HepG2 (cell line): Measurements from ENCODE around the gene STIM1. TPM values are rescaled to one million over a fixed set of nuclear protein-coding genes. Genes with fewer than 3 reads are reported as not detected.

ENCODE experiments used
- ATAC-seq: fragments of 200-7000 bp; cut with Tn5 transposase; 3 replicates; pipeline ENCODE4 v1.9.1; 2020; ENCODE audit warnings: mild to moderate bottlenecking, moderate library complexity
- BruUV-seq: library from RNA; stranded (reverse); fragments of 400-500 nt; replicated peaks from 2 replicates; lab custom pipeline; 2021; lab: Mats Ljungman, UMichigan
- CTCF ChIA-PET: fragments of 300-600 bp; formaldehyde crosslinking; extraction: SDS; loops from one replicate; lab custom pipeline; 2021; ENCODE audit warnings: low total read pairs, inconsistent platforms, low intra/inter-chr PET ratio; lab: Yijun Ruan, JAX
- POLR2A ChIA-PET: fragments of 350-600 bp; sonication (Branson Sonifier 250); formaldehyde crosslinking; loops from one replicate; lab custom pipeline; 2020; ENCODE audit warnings: antibody characterized with exemption, inconsistent platforms; lab: Yijun Ruan, JAX
- DNase-seq: peaks from one replicate; pipeline ENCODE4 v3.0.0-alpha.2; 2015; ENCODE audit warnings: low spot score
- FAIRE-seq: peaks from 3 replicates; lab custom pipeline; 2011; peaks lifted over from hg19 to GRCh38; lab: Jason Lieb, UNC
- H2AFZ ChIP-seq: one replicate; pipeline ENCODE4 v1.6.1; 2011; ENCODE audit warnings: low read length, inconsistent platforms
- H3K27ac ChIP-seq: fragments of 300-600 bp; 3 replicates; pipeline ENCODE4 v1.8.0; 2011; ENCODE audit warnings: mixed run types, mild to moderate bottlenecking, mixed read lengths, low read length, inconsistent platforms; ENCODE audit not compliant: insufficient read depth; ENCODE audit errors: extremely low read length
- H3K27me3 ChIP-seq, 2 experiments: fragments of 200-600 bp in 1 of 2; 2 replicates in 1 of 2; 3 replicates in 1 of 2; pipeline versions ENCODE4 v1.6.0 to v1.8.0; 2011; ENCODE audit warnings: low read length in 2 of 2, mild to moderate bottlenecking in 2 of 2, moderate library complexity in 2 of 2, inconsistent platforms in 1 of 2; ENCODE audit not compliant: insufficient read depth in 2 of 2, control insufficient read depth in 1 of 2
- H3K36me3 ChIP-seq, 2 experiments: fragments of 200-600 bp in 1 of 2; replicated peaks in 1 of 2; 2 replicates in 1 of 2; 3 replicates in 1 of 2; pipeline versions ENCODE4 v1.5.1 to v1.8.0; 2011; ENCODE audit warnings: low read length in 2 of 2, inconsistent platforms in 1 of 2; ENCODE audit not compliant: insufficient read depth in 2 of 2, control insufficient read depth in 1 of 2
- H3K4me1 ChIP-seq: 2 replicates; pipeline ENCODE4 v1.5.1; 2012; ENCODE audit warnings: low read length, inconsistent platforms; ENCODE audit not compliant: insufficient read depth
- H3K4me2 ChIP-seq: 2 replicates; pipeline ENCODE4 v1.6.0; 2011; ENCODE audit warnings: low read depth, low read length, inconsistent platforms
- H3K4me3 ChIP-seq, 3 experiments: fragments of 200-600 bp in 1 of 3; sonication (generic), shearing (Covaris generic) in 1 of 3; replicated peaks in 1 of 3; 2 replicates each; pipeline ENCODE4 v1.5.1; 2011 to 2016; ENCODE audit warnings: low read length in 3 of 3, inconsistent platforms in 2 of 3, low read depth in 2 of 3, mild to moderate bottlenecking in 2 of 3, control low read depth in 1 of 3, mixed read lengths in 1 of 3; ENCODE audit not compliant: insufficient read depth in 1 of 3
- H3K79me2 ChIP-seq: one replicate; pipeline ENCODE4 v1.6.1; 2011; ENCODE audit warnings: low read length, inconsistent platforms; ENCODE audit not compliant: insufficient read depth
- H3K9ac ChIP-seq: 2 replicates; pipeline ENCODE4 v1.6.0; 2011; ENCODE audit warnings: mild to moderate bottlenecking, low read depth, low read length, inconsistent platforms; ENCODE audit not compliant: insufficient read depth
- H3K9me3 ChIP-seq: 2 replicates; pipeline ENCODE4 v1.5.1; 2012; ENCODE audit warnings: mild to moderate bottlenecking, low read length
- H4K20me1 ChIP-seq: 2 replicates; pipeline ENCODE4 v1.6.0; 2011; ENCODE audit warnings: inconsistent platforms, mild to moderate bottlenecking, low read length, moderate library complexity; ENCODE audit not compliant: insufficient read depth
- ATF1 ChIP-seq: IDR thresholded peaks from 2 replicates; pipeline ENCODE4 v1.6.1; 2016; ENCODE audit warnings: mild to moderate bottlenecking, control low read depth
- HIVEP1 ChIP-seq: sonication (generic); formaldehyde crosslinking; IDR thresholded peaks from 2 replicates; pipeline ENCODE4 v1.4.0; 2020; ENCODE audit warnings: mild to moderate bottlenecking, missing genetic modification reagents
- SATB2 ChIP-seq: sonication (generic); formaldehyde crosslinking; IDR thresholded peaks from 2 replicates; pipeline ENCODE4 v1.5.0; 2020; ENCODE audit warnings: missing genetic modification reagents
- ZFP36 ChIP-seq: fragments of 150-350 bp; IDR thresholded peaks from 2 replicates; pipeline ENCODE4 v1.6.1; 2018; ENCODE audit warnings: borderline replicate concordance, low read length, low read depth; ENCODE audit not compliant: partially characterized antibody
- WGBS: methylation state at CpG from one replicate; pipeline ENCODE4 v1.1.6; 2017; ENCODE audit warnings: low lambda C conversion rate; 5-methylcytosine and 5-hydroxymethylcytosine counted together
- in situ Hi-C: cut with HindIII; loops from 2 replicates; pipeline ENCODE4 v1.10.0; 2017; ENCODE audit warnings: low pct_unique_long_range_greater_than_20kb; ENCODE audit not compliant: extremely low pct_ligation_motif_present
- intact Hi-C: fragments of 100-400 bp; cut with micrococcal nuclease; formaldehyde crosslinking; loops from one replicate; pipeline ENCODE4 v1.10.0; 2022; ENCODE audit not compliant: unreplicated experiment
- polyA plus RNA-seq, 8 experiments: library from polyadenylated mRNA; depleted of rRNA in 3 of 8; stranded (reverse) in 7 of 8; unstranded in 1 of 8; fragments of >200 nt; fragmentation: Illumina TruSeq in 4 of 8; extraction: Trizol in 4 of 8; gene quantifications; 2 replicates each; pipeline versions ENCODE4 v1.2.1 to v1.2.3, GENCODE V29; 2011 to 2016; ENCODE audit warnings: low read depth in 4 of 8, missing spikeins in 1 of 8, mixed read lengths in 1 of 8; ENCODE audit not compliant: insufficient read depth in 1 of 8
- total RNA-seq, 5 experiments: library from RNA; depleted of rRNA; stranded (reverse); fragments of >200 nt; fragmentation: Illumina TruSeq; extraction: Trizol; gene quantifications; 2 replicates each; pipeline ENCODE4 v1.2.3, GENCODE V29; 2016; ENCODE audit warnings: low read depth in 1 of 5
- TF ChIP-seq, protein P1 (sequence below): sonication (generic); formaldehyde crosslinking; IDR thresholded peaks from 2 replicates; pipeline ENCODE4 v1.4.0; 2020; ENCODE audit warnings: missing genetic modification reagents, borderline replicate concordance
- TF ChIP-seq, protein P2 (sequence below): sonication (generic); formaldehyde crosslinking; IDR thresholded peaks from 2 replicates; pipeline ENCODE4 v1.4.0; 2020; ENCODE audit warnings: mild to moderate bottlenecking, missing genetic modification reagents, borderline replicate concordance
- TF ChIP-seq, protein P3 (sequence below): sonication (generic); formaldehyde crosslinking; IDR thresholded peaks from 2 replicates; pipeline ENCODE4 v1.4.0; 2020; ENCODE audit warnings: missing genetic modification reagents

The STIM1 gene
- total and polyA plus RNA-seq, 2 of the 13 experiments (the other 11 are each of a cell fraction or from before 2014, with no cell fraction given): 19.2 to 28.5 TPM

DNA sequence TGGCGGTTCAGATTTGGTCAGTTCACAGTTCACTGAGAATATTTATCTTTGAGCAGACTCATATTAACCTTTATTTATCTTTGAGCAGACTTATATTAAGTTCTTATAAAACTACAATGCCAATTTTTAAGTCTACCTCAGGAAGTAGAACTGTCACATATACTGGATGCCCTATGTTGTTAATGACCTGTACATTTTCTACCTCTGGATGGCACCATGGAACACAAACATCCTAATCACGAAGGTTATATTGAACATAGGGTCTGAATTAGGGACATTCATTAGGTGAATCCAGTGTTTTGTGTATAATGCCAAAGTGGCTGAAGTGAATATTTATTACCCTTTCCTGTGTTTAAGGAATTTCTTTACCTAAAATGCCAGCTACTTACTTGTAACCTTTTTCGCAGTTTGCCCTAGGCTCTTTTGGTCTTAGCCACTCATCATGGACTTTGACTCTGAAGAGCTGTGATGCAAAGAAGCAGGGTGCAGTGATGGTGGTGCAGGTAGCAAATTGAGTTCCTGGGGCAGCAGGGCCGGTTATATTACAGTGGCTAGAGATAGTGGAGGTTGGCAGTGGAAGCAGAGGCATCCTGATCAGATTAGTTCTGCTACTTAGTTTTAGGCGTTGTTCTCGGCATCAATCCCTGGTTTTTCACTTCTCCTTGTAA is 71.8 kb downstream of the STIM1 start (continued):
- TF ChIP-seq, protein P1, sequence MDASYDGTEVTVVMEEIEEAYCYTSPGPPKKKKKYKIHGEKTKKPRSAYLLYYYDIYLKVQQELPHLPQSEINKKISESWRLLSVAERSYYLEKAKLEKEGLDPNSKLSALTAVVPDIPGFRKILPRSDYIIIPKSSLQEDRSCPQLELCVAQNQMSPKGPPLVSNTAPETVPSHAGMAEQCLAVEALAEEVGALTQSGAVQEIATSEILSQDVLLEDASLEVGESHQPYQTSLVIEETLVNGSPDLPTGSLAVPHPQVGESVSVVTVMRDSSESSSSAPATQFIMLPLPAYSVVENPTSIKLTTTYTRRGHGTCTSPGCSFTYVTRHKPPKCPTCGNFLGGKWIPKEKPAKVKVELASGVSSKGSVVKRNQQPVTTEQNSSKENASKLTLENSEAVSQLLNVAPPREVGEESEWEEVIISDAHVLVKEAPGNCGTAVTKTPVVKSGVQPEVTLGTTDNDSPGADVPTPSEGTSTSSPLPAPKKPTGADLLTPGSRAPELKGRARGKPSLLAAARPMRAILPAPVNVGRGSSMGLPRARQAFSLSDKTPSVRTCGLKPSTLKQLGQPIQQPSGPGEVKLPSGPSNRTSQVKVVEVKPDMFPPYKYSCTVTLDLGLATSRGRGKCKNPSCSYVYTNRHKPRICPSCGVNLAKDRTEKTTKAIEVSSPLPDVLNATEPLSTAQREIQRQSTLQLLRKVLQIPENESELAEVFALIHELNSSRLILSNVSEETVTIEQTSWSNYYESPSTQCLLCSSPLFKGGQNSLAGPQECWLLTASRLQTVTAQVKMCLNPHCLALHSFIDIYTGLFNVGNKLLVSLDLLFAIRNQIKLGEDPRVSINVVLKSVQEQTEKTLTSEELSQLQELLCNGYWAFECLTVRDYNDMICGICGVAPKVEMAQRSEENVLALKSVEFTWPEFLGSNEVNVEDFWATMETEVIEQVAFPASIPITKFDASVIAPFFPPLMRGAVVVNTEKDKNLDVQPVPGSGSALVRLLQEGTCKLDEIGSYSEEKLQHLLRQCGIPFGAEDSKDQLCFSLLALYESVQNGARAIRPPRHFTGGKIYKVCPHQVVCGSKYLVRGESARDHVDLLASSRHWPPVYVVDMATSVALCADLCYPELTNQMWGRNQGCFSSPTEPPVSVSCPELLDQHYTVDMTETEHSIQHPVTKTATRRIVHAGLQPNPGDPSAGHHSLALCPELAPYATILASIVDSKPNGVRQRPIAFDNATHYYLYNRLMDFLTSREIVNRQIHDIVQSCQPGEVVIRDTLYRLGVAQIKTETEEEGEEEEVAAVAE (CRISPR knock-in tag): no peak

DNA sequence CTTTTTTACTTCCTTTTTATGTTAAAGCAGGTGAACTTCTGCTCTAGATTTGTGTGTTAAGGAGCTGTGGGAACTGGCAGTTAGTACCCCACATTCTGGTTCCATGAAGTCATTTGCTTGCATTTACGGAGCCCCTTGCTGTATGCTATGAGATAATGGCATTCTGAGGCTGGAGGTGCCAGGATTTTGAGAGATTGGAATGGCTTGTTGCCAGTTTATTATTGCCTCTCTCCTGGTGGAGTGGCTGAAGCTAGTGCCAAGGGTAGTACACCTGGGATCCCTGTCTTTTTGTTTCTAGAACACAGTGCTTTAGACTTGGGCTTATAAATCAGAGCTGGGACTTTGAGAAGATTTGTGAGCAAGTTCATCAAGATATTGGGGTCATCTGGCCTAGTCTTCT is 73.8 kb downstream of the STIM1 start:
- TF ChIP-seq ZFP36 (no peak), ATF1 (CRISPR knock-in tag) (no peak), SATB2 (no peak), HIVEP1 (CRISPR knock-in tag) (no peak)
- TF ChIP-seq, protein P2, sequence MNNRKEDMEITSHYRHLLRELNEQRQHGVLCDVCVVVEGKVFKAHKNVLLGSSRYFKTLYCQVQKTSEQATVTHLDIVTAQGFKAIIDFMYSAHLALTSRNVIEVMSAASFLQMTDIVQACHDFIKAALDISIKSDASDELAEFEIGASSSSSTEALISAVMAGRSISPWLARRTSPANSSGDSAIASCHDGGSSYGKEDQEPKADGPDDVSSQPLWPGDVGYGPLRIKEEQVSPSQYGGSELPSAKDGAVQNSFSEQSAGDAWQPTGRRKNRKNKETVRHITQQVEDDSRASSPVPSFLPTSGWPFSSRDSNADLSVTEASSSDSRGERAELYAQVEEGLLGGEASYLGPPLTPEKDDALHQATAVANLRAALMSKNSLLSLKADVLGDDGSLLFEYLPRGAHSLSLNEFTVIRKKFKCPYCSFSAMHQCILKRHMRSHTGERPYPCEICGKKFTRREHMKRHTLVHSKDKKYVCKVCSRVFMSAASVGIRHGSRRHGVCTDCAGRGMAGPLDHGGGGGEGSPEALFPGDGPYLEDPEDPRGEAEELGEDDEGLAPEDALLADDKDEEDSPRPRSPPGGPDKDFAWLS (CRISPR knock-in tag): no peak
- TF ChIP-seq, protein P3, sequence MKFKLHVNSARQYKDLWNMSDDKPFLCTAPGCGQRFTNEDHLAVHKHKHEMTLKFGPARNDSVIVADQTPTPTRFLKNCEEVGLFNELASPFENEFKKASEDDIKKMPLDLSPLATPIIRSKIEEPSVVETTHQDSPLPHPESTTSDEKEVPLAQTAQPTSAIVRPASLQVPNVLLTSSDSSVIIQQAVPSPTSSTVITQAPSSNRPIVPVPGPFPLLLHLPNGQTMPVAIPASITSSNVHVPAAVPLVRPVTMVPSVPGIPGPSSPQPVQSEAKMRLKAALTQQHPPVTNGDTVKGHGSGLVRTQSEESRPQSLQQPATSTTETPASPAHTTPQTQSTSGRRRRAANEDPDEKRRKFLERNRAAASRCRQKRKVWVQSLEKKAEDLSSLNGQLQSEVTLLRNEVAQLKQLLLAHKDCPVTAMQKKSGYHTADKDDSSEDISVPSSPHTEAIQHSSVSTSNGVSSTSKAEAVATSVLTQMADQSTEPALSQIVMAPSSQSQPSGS (CRISPR knock-in tag): no peak
- TF ChIP-seq, all 625 proteins: peak for 0
- no peak overlapping the region for H3K9ac ChIP-seq
- H3K27me3 ChIP-seq: no peaks in the 10 kb centered on the region
- H3K4me1 ChIP-seq: peaks cover 68% of the 10 kb centered on the region
- no peak overlapping the region for H2AFZ ChIP-seq
- POLR2A ChIA-PET: interaction anchor here (1.0 kb wide), 1 partner anchor 74 kb away, joined by 3 read pairs; the partner anchor contains the start of gene STIM1
- H4K20me1 ChIP-seq: no peaks in the 10 kb centered on the region
- in situ Hi-C loops (no loop called here), intact Hi-C loops (no loop called here)
- CTCF ChIA-PET: no interaction called here
- H3K79me2 ChIP-seq: peaks cover 11% of the 10 kb centered on the region
- no peak for FAIRE-seq
- no peak overlapping the region for H3K4me3 ChIP-seq
- no peak overlapping the region for H3K27ac ChIP-seq
- no peak for ATAC-seq
- H3K4me2 ChIP-seq: no peak overlapping the region
- H3K36me3 ChIP-seq: peaks cover 0 to 1% of the 10 kb centered on the region in 2 experiments; a peak in 1 of 5 replicates
- BruUV-seq: no TSS peak
- 82% methylated on average over 1 of the region's 1 CpG for WGBS
- no peaks in the 10 kb centered on the region for H3K9me3 ChIP-seq
- no peak for DNase-seq
